Stimulated activated CD8-positive, alpha-beta memory T cell treated with anti-CD3 and anti-CD28 coated beads, Interleukin-15, amount 100 ng/mL, for 1 hour (primary cell): Measurements from ENCODE around the gene PRRT4.

Experiments used
- DNase-seq: peaks from one replicate; pipeline ENCODE4 v3.0.0-alpha.2; 2020; ENCODE audit warnings: low read depth

The PRRT4 gene

GRCh38 chr7:128344431-128344774, 17.1 kb downstream of the PRRT4 start:
- no peak for DNase-seq

GRCh38 chr7:128343554-128344430, 17.7 kb downstream of the PRRT4 start, which contains the start of gene RBM28:
RBM28 (minus strand) TSS chr7:128343908; CDS start chr7:128343793, 115 bp downstream.
- peak; percentile 62 for DNase-seq

- DNase-seq, result no peak
Observed at GRCh38 chr7:128341733-128342132, 19.8 kb downstream of the PRRT4 start.

GRCh38 chr7:128335730-128336129, 25.8 kb downstream of the PRRT4 start:
- no peak for DNase-seq

- DNase-seq, result no peak
Observed at GRCh38 chr7:128324368-128324680, 37.2 kb downstream of the PRRT4 start.

GRCh38 chr7:128323459-128324367, 37.8 kb downstream of the PRRT4 start:
- DNase-seq, result no peak

GRCh38 chr7:128323040-128323439, 38.5 kb downstream of the PRRT4 start:
- no peak for DNase-seq

GRCh38 chr7:128322040-128322643, 39.3 kb downstream of the PRRT4 start:
- no peak for DNase-seq

GRCh38 chr7:128321044-128321422, 40.5 kb downstream of the PRRT4 start:
- DNase-seq, result no peak

GRCh38 chr7:128318691-128319090, 42.8 kb downstream of the PRRT4 start:
- DNase-seq, result no peak

GRCh38 chr7:128311013-128311412, 50.5 kb downstream of the PRRT4 start:
- no peak for DNase-seq

GRCh38 chr7:128310499-128310898, 51.0 kb downstream of the PRRT4 start:
- DNase-seq, result no peak

- no peak for DNase-seq
Observed at GRCh38 chr7:128309976-128310375, 51.5 kb downstream of the PRRT4 start.

- DNase-seq, result no peak
Observed at GRCh38 chr7:128309124-128309523, 52.4 kb downstream of the PRRT4 start.

- no peak for DNase-seq
Observed at GRCh38 chr7:128307061-128307460, 54.4 kb downstream of the PRRT4 start.

- no peak for DNase-seq
Observed at GRCh38 chr7:128304212-128304611, 57.3 kb downstream of the PRRT4 start.

GRCh38 chr7:128303643-128304042, 57.8 kb downstream of the PRRT4 start:
- DNase-seq, result no peak

- DNase-seq, result no peak
Observed at GRCh38 chr7:128303133-128303532, 58.4 kb downstream of the PRRT4 start.

GRCh38 chr7:128302139-128302538, 59.4 kb downstream of the PRRT4 start:
- no peak for DNase-seq
